Fibroblast of gingiva (primary cell): ENCODE results near the gene EDN2.
A peak's percentile ranks its signal among the peaks of the same experiment; 100 is the strongest.

Experiments
- DNase-seq: peaks from one replicate; pipeline ENCODE4 v3.0.0-alpha.2; 2011; ENCODE audit warnings: low read depth

The EDN2 gene

DNA sequence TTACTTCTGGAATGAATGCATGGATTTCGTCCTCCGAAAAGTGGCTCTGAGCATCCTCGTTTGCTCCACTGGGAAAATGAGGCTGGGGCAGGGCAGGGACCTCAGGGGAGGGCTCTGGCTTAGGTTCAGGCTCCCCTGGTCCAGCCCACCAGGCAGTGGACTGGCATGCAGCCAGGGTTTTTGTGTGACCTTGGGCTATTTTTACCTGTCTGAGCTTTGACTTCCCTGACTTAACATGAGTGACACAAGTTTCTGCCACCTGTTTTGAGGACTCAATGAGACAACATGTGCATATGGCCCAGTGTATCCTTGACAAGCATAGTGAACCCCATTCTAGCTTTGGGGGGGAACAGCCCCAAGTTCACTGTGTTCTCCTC is 32.6 kb upstream of the EDN2 start:
- DNase-seq = no peak

- peak; percentile 80 for DNase-seq
Measured at GRCh38 chr1:41516168-41517061, 31.9 kb upstream of the EDN2 start.

DNA sequence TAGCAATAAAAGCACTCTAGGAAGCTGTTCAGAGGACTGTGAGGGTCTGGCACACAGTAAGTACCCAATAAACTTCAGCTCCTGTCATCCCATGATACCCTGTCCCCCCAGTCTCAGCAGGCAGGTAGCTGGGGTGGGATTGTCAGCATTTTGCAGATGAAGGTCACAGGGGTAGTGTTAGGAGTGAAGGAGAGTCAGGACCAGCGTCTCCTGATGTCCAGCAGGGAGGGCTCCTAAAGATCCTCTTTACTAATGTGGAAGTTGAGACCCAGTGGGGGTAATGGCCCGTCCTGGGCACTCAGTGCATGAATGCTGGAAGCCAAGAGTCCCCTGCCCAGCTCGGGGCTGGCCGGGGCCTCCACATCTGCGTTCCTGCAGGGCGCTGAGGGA is 31.3 kb upstream of the EDN2 start:
- DNase-seq = no peak

- no peak for DNase-seq
Measured at GRCh38 chr1:41515131-41515678, 30.7 kb upstream of the EDN2 start.

- no peak for DNase-seq
Measured at GRCh38 chr1:41514381-41514780, 29.9 kb upstream of the EDN2 start.

DNA sequence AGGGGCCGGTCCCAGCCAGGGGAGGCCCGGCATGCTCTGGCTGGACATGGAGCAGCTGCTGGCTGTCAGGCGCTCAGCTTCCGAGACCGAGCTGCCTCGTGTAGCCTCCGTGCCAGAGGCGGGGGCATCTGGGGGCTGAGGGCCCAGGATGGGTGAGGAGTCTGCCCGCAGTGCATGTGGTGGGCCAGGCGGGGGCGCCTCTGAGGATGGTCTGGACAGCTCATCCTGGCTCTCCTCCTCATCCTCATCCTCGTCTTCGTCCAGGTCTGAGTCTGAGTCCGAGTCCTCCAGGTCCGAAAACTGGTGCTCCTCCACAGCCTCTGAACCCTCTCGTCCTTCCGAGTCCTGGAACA is 28.9 kb upstream of the EDN2 start:
- DNase-seq = no peak

GRCh38 chr1:41512701-41513382 is 28.4 kb upstream of the EDN2 start:
- DNase-seq = no peak

DNA sequence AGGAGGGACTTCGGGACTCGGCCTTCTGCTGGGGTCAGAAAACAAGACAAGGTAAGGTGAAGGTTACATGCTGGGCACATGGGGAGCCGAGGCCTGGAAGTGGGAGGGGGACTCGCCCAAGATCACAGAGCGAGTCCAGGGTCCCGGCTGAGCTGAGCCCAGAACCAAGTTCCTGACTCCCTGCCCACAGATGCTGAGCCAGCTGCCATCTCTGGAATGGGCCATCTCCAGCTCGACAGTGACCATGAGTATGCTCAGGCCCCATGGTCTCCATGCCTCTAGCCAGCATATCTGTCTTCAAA is 26.7 kb upstream of the EDN2 start:
- no peak for DNase-seq

GRCh38 chr1:41510531-41511238 is 26.2 kb upstream of the EDN2 start:
- DNase-seq = no peak

DNA sequence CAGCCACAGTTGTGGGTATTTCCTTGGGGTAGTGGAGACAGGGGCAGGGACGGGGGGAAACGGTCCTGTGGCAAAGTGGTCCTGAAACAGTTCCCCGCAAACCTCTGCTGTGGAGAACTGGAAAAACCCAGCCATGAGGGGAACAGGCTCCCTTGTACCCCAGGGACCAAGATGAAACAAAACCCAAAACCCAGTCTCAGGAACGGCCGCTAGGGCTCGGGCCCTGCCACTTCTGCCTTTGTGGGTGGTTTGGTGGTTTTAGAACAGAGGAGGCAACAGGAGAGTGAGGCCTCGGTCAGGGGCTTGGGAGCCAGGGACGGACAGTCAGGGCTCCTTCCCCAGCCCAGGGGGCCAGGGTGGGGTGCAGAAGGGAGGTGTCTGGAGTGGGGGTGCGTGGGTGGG is 24.8 kb upstream of the EDN2 start:
- no peak for DNase-seq

- DNase-seq = no peak
Measured at GRCh38 chr1:41508290-41508689, 23.8 kb upstream of the EDN2 start.

DNA sequence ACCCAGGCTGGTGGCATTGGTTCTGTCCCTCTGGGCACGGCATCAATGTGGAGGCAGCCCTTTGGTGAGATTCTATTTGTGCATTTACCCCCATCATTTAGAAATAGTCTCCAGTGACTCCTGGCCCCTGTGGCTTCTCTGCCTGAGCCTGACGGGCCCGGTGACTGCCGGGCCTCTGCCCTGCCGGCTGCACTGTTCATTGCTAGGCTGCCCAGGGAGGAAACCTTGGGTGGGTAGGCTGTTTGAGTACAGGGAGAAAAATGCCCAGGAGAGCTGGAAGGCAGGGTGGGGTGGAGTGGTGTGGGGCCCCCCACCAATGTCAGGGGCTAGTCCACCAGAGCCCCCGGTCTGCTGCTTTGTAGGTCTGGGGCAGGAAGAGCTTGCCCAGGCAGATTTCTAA is 23.4 kb upstream of the EDN2 start:
- DNase-seq = no peak

DNA sequence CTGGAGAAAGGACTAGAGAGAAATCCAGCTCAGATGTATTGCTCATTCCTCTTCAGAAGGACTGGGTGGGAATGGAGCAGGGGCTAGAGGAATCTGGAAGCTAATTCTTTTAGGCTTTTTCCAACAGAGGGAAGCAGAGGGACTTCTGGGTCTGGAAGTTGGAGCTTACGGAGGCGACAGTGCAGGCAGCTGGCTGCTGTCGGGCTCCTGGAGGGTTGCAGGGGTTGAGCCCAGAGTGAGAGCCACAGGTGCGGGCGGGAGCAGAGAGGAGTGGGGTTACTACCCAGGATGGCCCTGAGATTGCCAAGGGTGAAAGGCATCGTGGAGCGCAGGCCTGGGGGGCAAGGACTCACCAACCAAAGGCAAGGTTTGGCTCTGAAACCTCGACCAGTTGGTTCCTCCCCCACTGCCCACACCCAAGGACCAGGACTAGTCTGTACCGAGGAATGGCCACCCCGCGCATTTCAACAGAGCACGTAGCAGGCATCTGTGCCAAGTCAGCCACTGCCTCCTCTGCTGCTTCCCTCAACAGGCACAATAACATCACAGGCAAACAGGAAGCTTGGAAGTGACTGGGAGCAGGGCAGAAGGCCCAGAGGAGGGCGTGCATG is 22.7 kb upstream of the EDN2 start:
- no peak for DNase-seq

DNA sequence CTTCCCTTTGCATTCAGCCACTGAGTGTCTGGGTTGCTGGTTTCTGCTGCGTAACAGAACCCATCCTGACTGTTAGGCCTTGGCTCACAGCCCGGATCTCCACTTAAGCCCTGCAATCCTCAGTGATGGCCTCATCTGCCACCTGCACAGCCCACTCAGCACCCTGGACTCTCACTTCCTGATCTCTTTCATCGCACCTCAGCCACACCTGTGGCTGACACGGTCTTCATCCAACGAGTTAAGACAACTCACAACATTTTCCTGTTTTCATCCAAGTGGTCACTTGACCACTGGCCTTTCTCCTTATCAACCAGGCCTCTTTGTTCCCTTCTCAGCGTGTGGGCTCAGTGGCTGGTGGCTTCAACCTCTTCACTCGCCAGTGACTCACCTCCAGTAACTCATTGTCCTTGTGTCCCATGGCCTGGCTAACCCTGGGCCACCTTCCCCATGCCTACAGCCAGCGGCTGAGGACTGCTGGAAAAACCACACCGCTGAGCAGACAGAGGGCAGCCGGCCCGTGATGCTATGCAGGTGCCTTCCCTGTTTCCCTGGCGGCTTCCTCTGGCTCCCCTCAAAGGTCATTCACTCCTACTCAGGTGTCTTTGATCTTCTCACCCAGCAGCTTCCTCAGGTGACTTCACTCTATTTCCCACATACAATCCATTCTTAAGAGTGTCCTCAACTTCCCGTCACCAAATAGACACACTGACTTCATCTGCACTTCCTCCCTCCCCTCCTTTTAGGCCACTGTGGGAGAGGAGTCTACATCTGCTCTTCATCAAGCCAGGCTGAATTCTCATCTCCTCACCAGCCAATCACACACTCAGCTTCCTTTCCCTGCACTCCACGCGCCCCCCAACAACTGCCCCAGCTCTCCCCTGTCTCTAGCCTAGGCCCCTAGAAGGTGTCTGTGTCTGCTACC is 19.9 kb upstream of the EDN2 start:
- DNase-seq = no peak

DNA sequence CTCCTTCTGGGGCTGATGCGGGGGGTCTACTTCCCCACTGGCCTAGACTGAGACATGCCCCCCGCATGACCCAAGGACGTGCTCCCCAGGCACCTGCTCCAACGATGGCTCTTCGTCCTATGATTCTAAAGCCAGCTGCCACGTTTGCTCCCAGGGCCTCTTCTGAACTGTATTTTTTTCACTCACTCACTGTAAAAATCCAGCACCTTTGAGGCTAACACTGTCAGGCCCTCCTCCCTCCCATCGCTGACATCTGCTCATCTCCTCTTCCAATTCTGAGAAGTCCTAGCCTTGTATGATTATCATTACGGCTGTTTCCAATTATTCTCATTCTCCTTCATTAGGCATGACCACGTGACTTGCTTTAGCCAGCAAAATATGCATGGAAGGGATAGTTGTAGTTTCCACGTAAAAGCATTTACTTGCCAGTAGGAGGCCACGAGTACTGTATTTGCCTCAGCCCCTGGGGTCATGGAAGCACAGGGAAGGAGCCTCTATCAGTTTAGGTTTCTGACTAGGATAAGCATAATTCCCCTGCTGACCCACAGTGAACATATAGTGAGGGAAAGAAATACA is 19.1 kb upstream of the EDN2 start:
- peak; percentile 63 for DNase-seq

DNA sequence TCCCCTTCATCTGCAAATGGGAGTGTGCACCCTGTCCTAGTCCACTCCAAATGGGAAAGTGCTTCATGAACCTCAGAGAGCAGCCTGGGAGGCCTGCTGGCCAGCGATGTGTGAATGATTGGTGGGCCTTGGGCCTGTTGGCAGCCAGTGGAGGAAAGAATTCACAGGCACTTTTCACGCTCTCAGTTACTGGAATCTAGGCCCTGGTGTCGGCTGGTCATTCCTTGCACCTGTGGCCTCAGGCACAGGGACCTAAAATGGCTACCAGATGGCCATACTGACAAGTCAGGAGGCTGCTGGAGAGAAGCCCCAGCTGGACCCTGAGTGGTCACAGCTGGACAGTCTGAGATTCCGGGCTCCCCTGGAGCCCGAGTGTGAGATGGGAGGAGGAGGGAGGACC is 18.4 kb upstream of the EDN2 start:
- no peak for DNase-seq

DNA sequence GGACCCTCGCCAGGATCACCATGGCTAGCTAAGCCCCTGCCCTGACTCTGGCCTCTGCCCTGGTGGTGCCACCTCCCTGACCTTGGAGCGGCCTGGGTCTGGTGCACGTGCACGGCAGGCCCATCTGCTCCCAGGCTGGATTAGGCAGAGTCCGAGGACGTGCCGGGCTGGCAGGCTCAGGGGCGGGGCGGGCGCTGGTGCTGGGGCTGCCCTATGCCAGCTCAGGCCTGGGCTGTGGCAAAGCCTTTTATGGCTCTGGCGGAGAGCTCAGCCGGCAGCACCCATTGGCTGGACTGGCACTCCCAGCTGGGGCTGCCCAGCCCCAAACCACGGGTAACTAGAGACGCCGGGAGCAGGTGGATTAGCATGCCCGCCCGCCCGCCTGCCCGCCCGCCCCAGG is 17.1 kb upstream of the EDN2 start:
- DNase-seq = no peak

- DNase-seq = no peak
Measured at GRCh38 chr1:41500781-41501518, 16.5 kb upstream of the EDN2 start.

- no peak for DNase-seq
Measured at GRCh38 chr1:41500378-41500777, 15.9 kb upstream of the EDN2 start.

- no peak for DNase-seq
Measured at GRCh38 chr1:41499591-41499990, 15.1 kb upstream of the EDN2 start.
